HCT116 (cell line): ENCODE data around the gene FGF19. TPM values are rescaled to one million over a fixed set of nuclear protein-coding genes. Genes with fewer than 3 reads are reported as not detected.

Experiments used
- ATAC-seq: fragments of 200-7000 bp; cut with Tn5 transposase; 2 replicates; pipeline ENCODE4 v1.9.1; 2020; ENCODE audit warnings: mild to moderate bottlenecking, moderate library complexity
- BruUV-seq: library from RNA; stranded (reverse); fragments of 400-500 nt; replicated peaks from 2 replicates; lab custom pipeline; 2021; lab: Mats Ljungman, UMichigan
- CTCF ChIA-PET: fragments of 300-600 bp; sonication (Branson Sonifier 250); formaldehyde crosslinking; loops from one replicate; lab custom pipeline; 2021; ENCODE audit warnings: antibody characterized with exemption; lab: Charles Lee
- POLR2A ChIA-PET: fragments of 300-600, 350-600 bp; sonication (Branson Sonifier 250); formaldehyde crosslinking; loops from one replicate; lab custom pipeline; 2021; ENCODE audit warnings: antibody characterized with exemption; lab: Charles Lee
- RAD21 ChIA-PET, 2 experiments: fragments of 300-600 bp; sonication (Branson Sonifier 250); formaldehyde crosslinking; loops; one replicate each; lab custom pipeline; 2023; ENCODE audit warnings: low total read pairs in 2 of 2; ENCODE audit not compliant: uncharacterized antibody in 2 of 2, unreplicated experiment in 2 of 2, low non-redundant PET in 1 of 2; lab: Charles Lee
- DNase-seq: peaks from one replicate; pipeline ENCODE4 v3.0.0-alpha.2; 2010; ENCODE audit warnings: low read depth, low spot score
- H2AFZ ChIP-seq: fragments of 200-600 bp; shearing (Covaris generic), sonication (generic); 2 replicates; pipeline ENCODE4 v1.6.1; 2017; ENCODE audit warnings: low read depth, mixed run types, mixed read lengths, antibody characterized with exemption, low read length; ENCODE audit not compliant: poor library complexity, severe bottlenecking
- H3K27ac ChIP-seq: 2 replicates; pipeline ENCODE4 v1.5.1; 2012; ENCODE audit warnings: low read depth, low read length
- H3K27me3 ChIP-seq: fragments of 200-600 bp; sonication (generic); 2 replicates; pipeline ENCODE4 v1.6.1; 2016; ENCODE audit warnings: mixed run types, low read length, mixed read lengths; ENCODE audit not compliant: insufficient read depth
- H3K36me3 ChIP-seq, 2 experiments: fragments of 200-500 bp in 1 of 2; fragments of 200-600 bp in 1 of 2; sonication (Bioruptor generic) in 1 of 2; sonication (generic) in 1 of 2; 2 replicates each; pipeline versions ENCODE4 v1.5.1 to v1.6.1; 2014 to 2016; ENCODE audit warnings: low read length in 2 of 2, inconsistent platforms in 1 of 2, mixed read lengths in 1 of 2, mixed run types in 1 of 2; ENCODE audit not compliant: insufficient read depth in 2 of 2, control insufficient read depth in 1 of 2
- H3K4me1 ChIP-seq, 2 experiments: fragments of 200-600 bp in 1 of 2; sonication (generic) in 1 of 2; 2 replicates each; pipeline versions ENCODE4 v1.5.1 to v1.6.1; 2012 to 2017; ENCODE audit warnings: low read length in 2 of 2, inconsistent platforms in 1 of 2, mild to moderate bottlenecking in 1 of 2, mixed read lengths in 1 of 2, mixed run types in 1 of 2, moderate library complexity in 1 of 2; ENCODE audit not compliant: insufficient read depth in 2 of 2, control insufficient read depth in 1 of 2
- H3K4me2 ChIP-seq: fragments of 200-600 bp; sonication (generic); 2 replicates; pipeline ENCODE4 v1.6.1; 2017; ENCODE audit warnings: mixed run types, low read length, mixed read lengths
- H3K4me3 ChIP-seq, 2 experiments: fragments of 200-600 bp in 1 of 2; sonication (generic) in 1 of 2; replicated peaks in 1 of 2; 2 replicates each; pipeline ENCODE4 v1.5.1; 2011 to 2016; ENCODE audit warnings: low read length in 2 of 2, control low read depth in 1 of 2, low read depth in 1 of 2, mild to moderate bottlenecking in 1 of 2, mixed read lengths in 1 of 2, mixed run types in 1 of 2
- H3K79me2 ChIP-seq: fragments of 200-600 bp; sonication (generic); 2 replicates; pipeline ENCODE4 v1.6.1; 2017; ENCODE audit warnings: mild to moderate bottlenecking, mixed run types, low read length, moderate library complexity, mixed read lengths; ENCODE audit not compliant: insufficient read depth
- H3K9ac ChIP-seq: fragments of 200-600 bp; sonication (generic); 2 replicates; pipeline ENCODE4 v1.6.1; 2016; ENCODE audit warnings: low read length, mixed read lengths
- H3K9me2 ChIP-seq: fragments of 200-600 bp; sonication (generic), shearing (Covaris generic); 2 replicates; pipeline ENCODE4 v1.6.1; 2017; ENCODE audit warnings: mixed run types, mild to moderate bottlenecking, moderate library complexity; ENCODE audit not compliant: insufficient read depth
- H3K9me3 ChIP-seq, 2 experiments: fragments of 200-500 bp in 1 of 2; fragments of 200-600 bp in 1 of 2; sonication (Bioruptor generic) in 1 of 2; sonication (generic) in 1 of 2; 2 replicates each; pipeline ENCODE4 v1.6.1; 2014 to 2017; ENCODE audit warnings: low read length in 2 of 2, mixed read lengths in 2 of 2, inconsistent platforms in 1 of 2, low read depth in 1 of 2, mild to moderate bottlenecking in 1 of 2, mixed run types in 1 of 2, moderate library complexity in 1 of 2; ENCODE audit not compliant: control insufficient read depth in 1 of 2, insufficient read depth in 1 of 2
- H4K20me1 ChIP-seq: fragments of 200-600 bp; sonication (generic), shearing (Covaris generic); 2 replicates; pipeline ENCODE4 v1.6.1; 2017; ENCODE audit warnings: mixed run types, mild to moderate bottlenecking, moderate library complexity; ENCODE audit not compliant: insufficient read depth
- ATF3 ChIP-seq: IDR thresholded peaks from 2 replicates; pipeline ENCODE4 v1.6.1; 2012
- CEBPB ChIP-seq: IDR thresholded peaks from 2 replicates; pipeline ENCODE4 v1.6.1; 2012; ENCODE audit warnings: low read depth
- CTCF ChIP-seq, 3 experiments: fragments of 200-600 bp in 1 of 3; sonication (generic) in 1 of 3; IDR thresholded peaks in 2 of 3; conservative IDR thresholded peaks in 1 of 3; 2 replicates each; pipeline ENCODE4 v1.5.1; 2012 to 2017; ENCODE audit warnings: low read depth in 2 of 3, low read length in 2 of 3, antibody characterized with exemption in 1 of 3, borderline replicate concordance in 1 of 3, control low read depth in 1 of 3, mild to moderate bottlenecking in 1 of 3, mixed read lengths in 1 of 3, mixed run types in 1 of 3, moderate library complexity in 1 of 3; ENCODE audit not compliant: insufficient read depth in 1 of 3
- ELF1 ChIP-seq: IDR thresholded peaks from 2 replicates; pipeline ENCODE4 v1.6.1; 2012; ENCODE audit warnings: low read depth, borderline replicate concordance
- EZH2phosphoT487 ChIP-seq: fragments of 200-600 bp; IDR thresholded peaks from 2 replicates; pipeline ENCODE4 v1.6.1; 2018; ENCODE audit warnings: antibody characterized with exemption, borderline replicate concordance
- FOSL1 ChIP-seq: IDR thresholded peaks from 2 replicates; pipeline ENCODE4 v1.6.1; 2012; ENCODE audit warnings: low read depth
- JUND ChIP-seq: IDR thresholded peaks from 2 replicates; pipeline ENCODE4 v1.6.1; 2012
- POLR2A ChIP-seq: IDR thresholded peaks from 2 replicates; pipeline ENCODE4 v1.7.0; 2011; ENCODE audit warnings: borderline replicate concordance; ENCODE audit not compliant: insufficient read depth, insufficient read length; ENCODE audit errors: extremely low read depth
- SIN3A ChIP-seq: IDR thresholded peaks from 2 replicates; pipeline ENCODE4 v1.6.1; 2012; ENCODE audit warnings: low read depth
- SP1 ChIP-seq: IDR thresholded peaks from 2 replicates; pipeline ENCODE4 v1.6.1; 2012; ENCODE audit warnings: low read depth
- SRF ChIP-seq: IDR thresholded peaks from 2 replicates; pipeline ENCODE4 v1.6.1; 2012; ENCODE audit warnings: low read depth
- TCF7L2 ChIP-seq: IDR thresholded peaks from 2 replicates; pipeline ENCODE4 v1.7.0; 2011; ENCODE audit warnings: borderline replicate concordance, inconsistent platforms; ENCODE audit not compliant: insufficient read depth, insufficient read length; ENCODE audit errors: extremely low read depth
- YY1 ChIP-seq: IDR thresholded peaks from 2 replicates; pipeline ENCODE4 v1.6.1; 2011; ENCODE audit warnings: low read length, low read depth, moderate library complexity, mild to moderate bottlenecking; ENCODE audit not compliant: insufficient replicate concordance; ENCODE audit errors: extremely low read depth
- ZBTB33 ChIP-seq: IDR thresholded peaks from 2 replicates; pipeline ENCODE4 v1.6.1; 2011; ENCODE audit warnings: mild to moderate bottlenecking, low read length, moderate library complexity; ENCODE audit not compliant: insufficient replicate concordance; ENCODE audit errors: extremely low read depth
- ZNF274 ChIP-seq: fragments of 200-500 bp; sonication (Bioruptor generic); IDR thresholded peaks from 2 replicates; pipeline ENCODE4 v1.6.1; 2014; ENCODE audit warnings: mild to moderate bottlenecking, low read depth, low read length, inconsistent platforms
- intact Hi-C: fragments of 100-400 bp; cut with micrococcal nuclease; formaldehyde crosslinking; loops from 2 replicates; pipeline ENCODE4 v1.10.0; 2022
- total RNA-seq: library from RNA; stranded (reverse); gene quantifications from one replicate; pipeline ENCODE4 v1.2.1, GENCODE V29; 2021; ENCODE audit not compliant: unreplicated experiment

FGF19 gene
- total RNA-seq, 1 experiment from 2014 or later, result 37.5 TPM

- no peak for ATAC-seq
- no TSS peak for BruUV-seq
- Histone ChIP-seq H3K4me1 (peaks cover 18 to 58% of the 10 kb centered on the region in 2 experiments), H3K9me2 (no peaks in the 10 kb centered on the region)
- TF ChIP-seq SIN3A (no peak), SRF (no peak), ZBTB33 (no peak), SP1 (no peak), ZNF274 (no peak)
- TF ChIP-seq, all 23 proteins: peak for 0
- Histone ChIP-seq H3K27ac (no peak overlapping the region), H3K9ac (no peak overlapping the region), H3K4me2 (peak overlapping the region; percentile 67), H4K20me1 (no peaks in the 10 kb centered on the region), H3K9me3 (peaks cover 0 to 7% of the 10 kb centered on the region in 2 experiments; a peak in 1 of 4 replicates), H3K27me3 (no peaks in the 10 kb centered on the region), H3K79me2 (no peaks in the 10 kb centered on the region), H2AFZ (peak overlapping the region; percentile 89), H3K36me3 (no peaks in the 10 kb centered on the region), H3K4me3 (0 out of 4 replicates have a peak overlapping the region, but pooled peaks of 1 of the 2 experiments have one; percentile 26)
- ChIA-PET RAD21 (no interaction called here), CTCF (interaction anchor here (0.9 to 1.1 kb wide), 2 partner anchors 211 to 222 kb away, joined by 4 to 5 read pairs; no protein-coding TSS in a partner anchor), POLR2A (interaction anchor here (1.1 to 1.2 kb wide), 2 partner anchors 10 to 27 kb away, joined by 3 to 4 read pairs; partner anchors contain the start of gene LTO1)
- intact Hi-C loops, result loop anchor here (5.0 kb wide), 1 partner anchor 507 kb away; no protein-coding TSS in a partner anchor
- no peak for DNase-seq
Measured at GRCh38 chr11:69685348-69685747, 18.5 kb downstream of the FGF19 start.

- intact Hi-C loops, result loop anchor here (1.0 to 5.0 kb wide), 2 partner anchors 508 to 583 kb away; no protein-coding TSS in a partner anchor
- BruUV-seq, result no TSS peak
- no peaks in the 10 kb centered on the region for H3K27me3 ChIP-seq
- RAD21 ChIA-PET, result interaction anchor here in 1 of 2 experiments (0.7 kb wide), 2 partner anchors 35 to 553 kb away, joined by 5 to 6 read pairs; no protein-coding TSS in a partner anchor
- no peak overlapping the region for H2AFZ ChIP-seq
- H3K27ac ChIP-seq, result no peak overlapping the region
- no peak for ATAC-seq
- POLR2A ChIA-PET, result interaction anchor here (1.1 to 1.3 kb wide), 2 partner anchors 9 to 28 kb away, joined by 4 to 5 read pairs; partner anchors contain the start of gene LTO1
- TF ChIP-seq ATF3 (no peak), SP1 (no peak), ELF1 (no peak), SRF (no peak), POLR2A (no peak), JUND (no peak), FOSL1 (no peak), CEBPB (no peak), EZH2phosphoT487 (no peak), CTCF (IDR thresholded peaks at IDR 0.05 in 2 of 3, conservative IDR thresholded peaks at IDR 0.05 in 1 of 3; ENCODE audit: borderline replicate concordance in 1 of 3, insufficient read depth in 1 of 3, low read depth in 2 of 3, low read length in 2 of 3) (no peak), YY1 (no peak), TCF7L2 (no peak)
- H3K4me1 ChIP-seq, result peaks cover 17 to 51% of the 10 kb centered on the region in 2 experiments
- H3K9me2 ChIP-seq, result no peaks in the 10 kb centered on the region
- CTCF ChIA-PET, result interaction anchor here (0.8 to 1.6 kb wide), 6 partner anchors 212 to 583 kb away, joined by 4 to 16 read pairs (median 4); no protein-coding TSS in a partner anchor
- no peak overlapping the region for H3K4me3 ChIP-seq
- no peaks in the 10 kb centered on the region for H3K79me2 ChIP-seq
- no peak overlapping the region for H3K4me2 ChIP-seq
- H3K9ac ChIP-seq, result no peak overlapping the region
- DNase-seq, result no peak
- no peaks in the 10 kb centered on the region for H4K20me1 ChIP-seq
- H3K36me3 ChIP-seq, result no peaks in the 10 kb centered on the region
- peaks cover 0 to 7% of the 10 kb centered on the region in 2 experiments; a peak in 1 of 4 replicates for H3K9me3 ChIP-seq
Measured at GRCh38 chr11:69684651-69685050, 19.2 kb downstream of the FGF19 start.
